Upper lobe of left lung (tissue), 6 donors: ENCODE measurements around the gene CASP14. TPM values are rescaled to one million over a fixed set of nuclear protein-coding genes. Genes with fewer than 3 reads are reported as not detected.
A peak's percentile ranks its signal among the peaks of the same experiment; 100 is the strongest.

Experiments
- ATAC-seq, 2 donors: fragments of 200-7000 bp; cut with Tn5 transposase; one replicate each; pipeline ENCODE4 v1.9.1; 2022; ENCODE audit warnings: mild to moderate bottlenecking in 2 of 2, moderate library complexity in 2 of 2; ENCODE audit not compliant: low FRiP score in 2 of 2
- DNase-seq, 2 donors: peaks; one replicate each; pipeline ENCODE4 v3.0.0-alpha.2; 2019 to 2020
- H3K27ac ChIP-seq, 4 donors: fragments of 200-600 bp; sonication (generic); one replicate each; pipeline ENCODE4 v1.5.1; 2016 to 2019
- H3K27me3 ChIP-seq, 4 donors: fragments of 200-600 bp; sonication (generic); one replicate each; pipeline ENCODE4 v1.5.1; 2017 to 2019
- H3K36me3 ChIP-seq, 4 donors: fragments of 200-600 bp; sonication (generic); one replicate each; pipeline ENCODE4 v1.5.1; 2016 to 2019
- H3K4me1 ChIP-seq, 4 donors: fragments of 200-600 bp; sonication (generic); one replicate each; pipeline ENCODE4 v1.5.1; 2018 to 2019
- H3K4me3 ChIP-seq, 4 donors: fragments of 200-600 bp; sonication (generic); one replicate each; pipeline ENCODE4 v1.5.1; 2017 to 2019; ENCODE audit warnings: mild to moderate bottlenecking in 2 of 4, moderate library complexity in 1 of 4
- H3K9me3 ChIP-seq, 4 donors: fragments of 200-600 bp; sonication (generic); one replicate each; pipeline ENCODE4 v1.5.1; 2018 to 2019
- EP300 ChIP-seq, 4 donors: sonication (generic); formaldehyde crosslinking; IDR thresholded peaks; one replicate each; pipeline ENCODE4 v1.5.1; 2017; ENCODE audit warnings: antibody characterized with exemption in 4 of 4, control low read depth in 2 of 4
- POLR2A ChIP-seq, 4 donors: fragments of 450-650 bp; IDR thresholded peaks; one replicate each; pipeline ENCODE4 v1.5.1; 2016 to 2017; ENCODE audit warnings: antibody characterized with exemption in 4 of 4, mild to moderate bottlenecking in 2 of 4
- POLR2AphosphoS5 ChIP-seq, 2 donors: sonication (generic); formaldehyde crosslinking; IDR thresholded peaks; one replicate each; pipeline ENCODE4 v1.5.1; 2017; ENCODE audit warnings: antibody characterized with exemption in 2 of 2
- WGBS, 2 donors: methylation state at CpG; one replicate each; pipeline ENCODE4 v1.1.5; 2017 to 2018; 5-methylcytosine and 5-hydroxymethylcytosine counted together
- total RNA-seq, 6 donors: library from RNA; depleted of rRNA in 4 of 6; stranded (reverse); fragments of >200 nt in 4 of 6; gene quantifications; one replicate each; pipeline versions ENCODE4 v1.1.0 to v1.2.1, GENCODE V29; 2016 to 2021
- TF ChIP-seq, protein P1 (sequence below), 6 experiments: fragments of 450-650 bp in 4 of 6; fragments of 200-600 bp in 2 of 6; sonication (generic) in 2 of 6; IDR thresholded peaks; one replicate each; pipeline ENCODE4 v1.5.1; 2016 to 2019; ENCODE audit warnings: antibody characterized with exemption in 6 of 6
- donor health status: DM: no; HTN: no; CAD: no; lungs with moderate emphysema.
- donor health status: DM: no; HTN: yes; CAD: no; lungs with severe emphysema.

The CASP14 gene, protein sequence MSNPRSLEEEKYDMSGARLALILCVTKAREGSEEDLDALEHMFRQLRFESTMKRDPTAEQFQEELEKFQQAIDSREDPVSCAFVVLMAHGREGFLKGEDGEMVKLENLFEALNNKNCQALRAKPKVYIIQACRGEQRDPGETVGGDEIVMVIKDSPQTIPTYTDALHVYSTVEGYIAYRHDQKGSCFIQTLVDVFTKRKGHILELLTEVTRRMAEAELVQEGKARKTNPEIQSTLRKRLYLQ
- not detected for total RNA-seq

DNA sequence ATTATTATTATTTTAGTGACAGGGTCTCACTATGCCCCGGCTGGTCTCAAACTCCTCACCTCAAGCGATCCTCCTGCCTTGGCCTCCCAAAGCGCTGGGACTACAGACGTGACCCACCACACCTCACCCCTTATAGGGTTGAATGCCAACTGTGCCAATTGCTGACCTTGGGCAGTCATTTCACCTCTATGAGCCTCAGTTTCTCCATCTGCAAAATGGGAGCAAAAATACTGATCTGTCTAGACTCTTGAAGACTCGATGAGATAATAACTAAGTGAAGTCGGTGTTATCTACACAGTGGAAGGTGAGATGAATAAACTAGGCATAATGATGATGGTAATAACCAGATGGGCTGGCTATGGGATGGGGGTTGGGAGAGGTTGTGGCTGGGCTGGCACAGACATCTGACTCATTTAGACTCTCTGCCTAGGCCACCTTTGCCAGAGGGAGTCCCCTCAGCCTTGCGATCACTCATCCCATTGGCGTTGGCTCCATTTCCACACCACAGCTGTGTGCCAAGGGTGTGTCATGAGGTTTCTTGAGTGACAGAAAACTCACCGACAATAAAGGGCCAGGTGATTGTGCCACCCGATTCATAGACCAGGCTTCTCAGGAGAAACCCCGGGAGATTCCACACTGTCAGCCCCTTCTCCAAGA lies at the start of gene CASP14:
Gene CASP14 (plus strand): TSS at position 596 of the 657 bp plus-strand sequence. CDS start 2,772 bp downstream, outside the sequence.
- ATAC-seq (no peak), DNase-seq (no peak)
- TF ChIP-seq POLR2A (IDR thresholded peaks at IDR 0.05) (no peak), POLR2AphosphoS5 (IDR thresholded peaks at IDR 0.05) (no peak), EP300 (IDR thresholded peaks at IDR 0.05) (no peak)
- TF ChIP-seq, protein P1, sequence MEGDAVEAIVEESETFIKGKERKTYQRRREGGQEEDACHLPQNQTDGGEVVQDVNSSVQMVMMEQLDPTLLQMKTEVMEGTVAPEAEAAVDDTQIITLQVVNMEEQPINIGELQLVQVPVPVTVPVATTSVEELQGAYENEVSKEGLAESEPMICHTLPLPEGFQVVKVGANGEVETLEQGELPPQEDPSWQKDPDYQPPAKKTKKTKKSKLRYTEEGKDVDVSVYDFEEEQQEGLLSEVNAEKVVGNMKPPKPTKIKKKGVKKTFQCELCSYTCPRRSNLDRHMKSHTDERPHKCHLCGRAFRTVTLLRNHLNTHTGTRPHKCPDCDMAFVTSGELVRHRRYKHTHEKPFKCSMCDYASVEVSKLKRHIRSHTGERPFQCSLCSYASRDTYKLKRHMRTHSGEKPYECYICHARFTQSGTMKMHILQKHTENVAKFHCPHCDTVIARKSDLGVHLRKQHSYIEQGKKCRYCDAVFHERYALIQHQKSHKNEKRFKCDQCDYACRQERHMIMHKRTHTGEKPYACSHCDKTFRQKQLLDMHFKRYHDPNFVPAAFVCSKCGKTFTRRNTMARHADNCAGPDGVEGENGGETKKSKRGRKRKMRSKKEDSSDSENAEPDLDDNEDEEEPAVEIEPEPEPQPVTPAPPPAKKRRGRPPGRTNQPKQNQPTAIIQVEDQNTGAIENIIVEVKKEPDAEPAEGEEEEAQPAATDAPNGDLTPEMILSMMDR (IDR thresholded peaks at IDR 0.05) = no peak
- Histone ChIP-seq H3K27me3 (no peaks in the 10 kb centered on the region), H3K27ac (no peak within 1 kb of the TSS), H3K36me3 (no peaks in the 10 kb centered on the region), H3K4me1 (no peaks in the 10 kb centered on the region), H3K9me3 (no peaks in the 10 kb centered on the region), H3K4me3 (no peak within 1 kb of the TSS)
- WGBS, 2 donors = 88 to 95% methylated on average over 11 of the region's 11 CpGs

- Histone ChIP-seq H3K4me3 (no peak overlapping the region), H3K9me3 (no peaks in the 10 kb centered on the region), H3K4me1 (peaks cover 0 to 5% (median 0%) of the 10 kb centered on the region in 4 donors), H3K36me3 (no peaks in the 10 kb centered on the region), H3K27ac (no peak overlapping the region), H3K27me3 (peaks cover 0 to 10% (median 3%) of the 10 kb centered on the region in 4 donors)
- TF ChIP-seq POLR2A (IDR thresholded peaks at IDR 0.05) = no peak
- TF ChIP-seq POLR2AphosphoS5 (IDR thresholded peaks at IDR 0.05) = no peak
- TF ChIP-seq, protein P1 (IDR thresholded peaks at IDR 0.05) = no peak
- TF ChIP-seq EP300 (IDR thresholded peaks at IDR 0.05) = no peak
- ATAC-seq (no peak), DNase-seq (no peak)
These were observed 41.0 kb upstream of the CASP14 start for GRCh38 chr19:15008308-15008707.

DNA sequence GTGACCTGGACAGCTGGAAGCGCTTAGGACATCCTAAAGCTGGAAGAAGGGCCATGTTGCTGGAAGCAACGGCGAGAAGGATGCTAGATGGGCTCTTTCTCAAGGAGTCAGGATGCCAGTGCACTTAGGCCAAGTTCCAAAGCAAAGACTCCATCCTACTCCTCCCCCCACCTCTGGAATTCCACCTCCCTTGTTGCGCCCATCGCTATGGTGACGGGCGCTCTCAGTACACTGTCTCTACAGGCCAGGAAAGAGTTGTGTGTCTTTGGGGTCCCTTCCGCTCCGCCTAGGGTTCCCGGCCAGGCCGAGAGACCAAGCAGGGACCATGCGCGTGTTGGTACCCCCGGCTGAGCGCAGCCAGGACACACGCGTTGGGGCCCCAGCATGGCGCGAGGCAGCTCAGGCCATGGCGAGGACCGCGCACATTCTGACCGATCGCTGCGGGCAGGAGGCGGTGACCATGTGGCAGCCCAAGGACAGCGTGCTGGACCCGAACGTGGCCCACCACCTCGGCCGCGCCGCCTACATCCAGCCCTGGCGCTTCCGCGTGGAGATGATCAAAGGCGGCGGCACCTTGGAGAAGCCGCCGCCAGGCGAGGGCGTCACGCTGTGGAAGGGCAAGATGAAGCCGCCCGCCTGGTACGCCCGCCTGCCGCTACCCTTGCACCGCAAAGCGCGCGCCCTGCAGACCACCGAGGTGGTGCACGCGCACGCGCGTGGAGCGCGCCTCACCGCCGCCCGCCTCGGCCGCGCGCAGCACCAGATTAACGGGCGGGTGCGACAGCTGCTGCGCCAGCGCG lies 38.6 kb upstream of the CASP14 start:
- TF ChIP-seq POLR2A (IDR thresholded peaks at IDR 0.05) (no peak), EP300 (IDR thresholded peaks at IDR 0.05) (no peak), POLR2AphosphoS5 (IDR thresholded peaks at IDR 0.05) (no peak)
- TF ChIP-seq, protein P1 (IDR thresholded peaks at IDR 0.05) = no peak
- DNase-seq (peak in 1 of 2 donors; percentile 76), ATAC-seq (peak in 1 of 2 donors; percentile 12)
- Histone ChIP-seq H3K27me3 (peaks cover 0 to 10% (median 3%) of the 10 kb centered on the region in 4 donors), H3K4me1 (peaks cover 0 to 5% (median 0%) of the 10 kb centered on the region in 4 donors), H3K27ac (no peak overlapping the region), H3K36me3 (no peaks in the 10 kb centered on the region), H3K9me3 (no peaks in the 10 kb centered on the region), H3K4me3 (no peak overlapping the region)
- WGBS, 2 donors = 14 to 20% methylated on average over 21 to 37 of the region's 73 CpGs

GRCh38 chr19:15014579-15014978 lies 34.7 kb upstream of the CASP14 start:
- TF ChIP-seq POLR2A (IDR thresholded peaks at IDR 0.05) = no peak
- TF ChIP-seq, protein P1 (IDR thresholded peaks at IDR 0.05) = no peak
- TF ChIP-seq EP300 (IDR thresholded peaks at IDR 0.05) = no peak
- TF ChIP-seq POLR2AphosphoS5 (IDR thresholded peaks at IDR 0.05) = no peak
- Histone ChIP-seq H3K36me3 (no peaks in the 10 kb centered on the region), H3K4me3 (no peak overlapping the region), H3K9me3 (no peaks in the 10 kb centered on the region), H3K27me3 (peaks cover 0 to 10% (median 3%) of the 10 kb centered on the region in 4 donors), H3K4me1 (peaks cover 0 to 5% (median 0%) of the 10 kb centered on the region in 4 donors), H3K27ac (no peak overlapping the region)
- no peak for DNase-seq
- 10 to 11% methylated on average over 10 to 11 of the region's 11 CpGs for WGBS, 2 donors
- no peak for ATAC-seq
